Measurements from ENCODE around the gene RIN3. TPM values are rescaled to one million over a fixed set of nuclear protein-coding genes. Genes with fewer than 3 reads are reported as not detected.

Gene RIN3
- total and polyA plus RNA-seq, 2 donors (not counting 3 experiments of a cell fraction or from before 2014, with no cell fraction given) = 5.1 to 20.8 TPM

DNA sequence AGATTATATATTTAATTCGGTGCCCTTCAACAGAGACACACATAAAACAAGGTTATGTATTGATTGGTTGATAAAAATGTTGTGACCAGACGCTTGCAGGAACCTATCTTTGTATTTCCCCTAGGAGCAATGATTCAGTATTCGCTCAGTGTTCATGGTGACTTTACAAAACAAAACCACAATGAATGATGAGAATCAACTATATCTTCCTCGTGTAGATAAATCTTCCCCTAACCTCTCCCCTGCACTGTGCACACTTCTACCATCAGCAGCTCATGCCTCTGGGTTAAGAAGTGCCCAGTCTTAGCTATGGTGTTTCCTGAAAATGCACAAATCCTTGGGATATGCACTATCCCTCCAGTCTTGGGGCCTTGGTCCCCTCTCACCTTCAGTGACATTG, 16.3 kb downstream of the RIN3 start:
- Histone ChIP-seq H3K4me2 (ENCODE audit: insufficient read depth, low read length) (no peak overlapping the region), H3K36me3 (ENCODE audit: control insufficient read depth in 2 of 2, extremely low read depth in 1 of 2, insufficient read depth in 2 of 2, low read length in 2 of 2) (no peaks in the 10 kb centered on the region), H3K4me3 (replicated peaks in 1 of 3; ENCODE audit: insufficient read depth in 1 of 3, low read depth in 1 of 3, low read length in 3 of 3) (no peak overlapping the region), H3K9ac (replicated peaks; ENCODE audit: extremely low read depth, insufficient read depth, low read length) (no peak overlapping the region), H3K4me1 (ENCODE audit: control insufficient read depth, extremely low read depth, insufficient read depth, low read length) (no peaks in the 10 kb centered on the region), H3K79me2 (ENCODE audit: control insufficient read depth, insufficient read depth, low read length) (no peaks in the 10 kb centered on the region), H4K20me1 (replicated peaks; ENCODE audit: control insufficient read depth, extremely low read depth, insufficient read depth, low read length) (no peaks in the 10 kb centered on the region), H3K9me3 (replicated peaks; ENCODE audit: control insufficient read depth, insufficient read depth, low read length) (no peaks in the 10 kb centered on the region), H3K27ac (ENCODE audit: insufficient read depth, low read depth, low read length) (no peak overlapping the region), H3K9me1 (replicated peaks; ENCODE audit: control insufficient read depth, extremely low read depth, insufficient read depth, low read length) (no peaks in the 10 kb centered on the region), H2AFZ (ENCODE audit: low read depth, low read length) (no peak overlapping the region), H3K27me3 (ENCODE audit: control insufficient read depth in 2 of 2, insufficient read depth in 2 of 2, low read length in 2 of 2) (no peaks in the 10 kb centered on the region)
- TF ChIP-seq FOS (IDR thresholded peaks at IDR 0.05; ENCODE audit: borderline replicate concordance, insufficient read depth, low read length) (no peak), MYC (IDR thresholded peaks at IDR 0.05; ENCODE audit: low read depth, low read length) (no peak), CTCF (IDR thresholded peaks at IDR 0.05; ENCODE audit: extremely low read depth in 1 of 2, insufficient read depth in 1 of 2, low read depth in 1 of 2, low read length in 2 of 2) (no peak), POLR2AphosphoS5 (IDR thresholded peaks at IDR 0.05; ENCODE audit: insufficient read depth, low read depth, low read length) (no peak), JUN (IDR thresholded peaks at IDR 0.05; ENCODE audit: borderline replicate concordance, insufficient read depth, insufficient read length, low read depth) (no peak), EZH2 (IDR thresholded peaks at IDR 0.05; ENCODE audit: borderline replicate concordance, low read depth, low read length, severe bottlenecking) (no peak), POLR2A (IDR thresholded peaks at IDR 0.05; ENCODE audit: low read depth, low read length) (no peak), GATA2 (IDR thresholded peaks at IDR 0.05; ENCODE audit: insufficient read depth, insufficient read length, low read depth, low read length) (no peak)
- TF ChIP-seq, protein P1, sequence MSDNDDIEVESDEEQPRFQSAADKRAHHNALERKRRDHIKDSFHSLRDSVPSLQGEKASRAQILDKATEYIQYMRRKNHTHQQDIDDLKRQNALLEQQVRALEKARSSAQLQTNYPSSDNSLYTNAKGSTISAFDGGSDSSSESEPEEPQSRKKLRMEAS (IDR thresholded peaks at IDR 0.05; ENCODE audit: insufficient read depth, insufficient read length) = no peak
- no TSS peak for BruUV-seq (replicated peaks)
- FAIRE-seq (no peak), DNase-seq (ENCODE audit: low read depth, low spot score) (no peak)
- ChIA-PET POLR2A (no interaction called here), CTCF (no interaction called here)
- dilution Hi-C loops (cut with MboI; ENCODE audit: extremely low pct_ligation_motif_present, low sequenced_read_pairs) = no loop called here
- intact Hi-C loops (cut with micrococcal nuclease) = no loop called here
